Neural cell (in vitro differentiated cells): ENCODE measurements around the gene PTPRN2. TPM values are rescaled to one million over a fixed set of nuclear protein-coding genes. Genes with fewer than 3 reads are reported as not detected.

Experiments used
- H2AFZ ChIP-seq: fragments of 200-600, 300-800 bp; sonication (generic), shearing (Covaris generic); 2 replicates; pipeline ENCODE4 v1.6.0; 2014; ENCODE audit warnings: low read depth, mild to moderate bottlenecking, antibody characterized with exemption, low read length, moderate library complexity
- H3F3A ChIP-seq: fragments of 200-600 bp; shearing (Covaris generic); 2 replicates; pipeline ENCODE4 v1.6.1; 2016; ENCODE audit warnings: mild to moderate bottlenecking, moderate library complexity, mixed read lengths, antibody characterized with exemption, low read length; ENCODE audit not compliant: insufficient read depth, poor library complexity, severe bottlenecking
- H3K27ac ChIP-seq: fragments of 200-600, 300-800 bp; sonication (generic), shearing (Covaris generic); 2 replicates; pipeline ENCODE4 v1.5.1; 2014; ENCODE audit warnings: mild to moderate bottlenecking, low read length, moderate library complexity
- H3K27me3 ChIP-seq: fragments of 300-800, 200-600 bp; sonication (generic), shearing (Covaris generic); 2 replicates; pipeline ENCODE4 v1.6.0; 2014; ENCODE audit warnings: mild to moderate bottlenecking, low read depth, low read length, moderate library complexity; ENCODE audit not compliant: insufficient read depth
- H3K36me3 ChIP-seq: fragments of 300-800, 200-600 bp; sonication (generic), shearing (Covaris generic); 2 replicates; pipeline ENCODE4 v1.5.1; 2014; ENCODE audit warnings: mild to moderate bottlenecking, antibody characterized with exemption, low read length, moderate library complexity; ENCODE audit not compliant: insufficient read depth
- H3K4me2 ChIP-seq: fragments of 300-800, 200-600 bp; sonication (generic), shearing (Covaris generic); 2 replicates; pipeline ENCODE4 v1.6.0; 2014; ENCODE audit warnings: mild to moderate bottlenecking, low read length
- H3K4me3 ChIP-seq: fragments of 300-800, 200-600 bp; sonication (generic), shearing (Covaris generic); 2 replicates; pipeline ENCODE4 v1.5.1; 2014; ENCODE audit warnings: mild to moderate bottlenecking, low read length, moderate library complexity
- H3K79me2 ChIP-seq: fragments of 200-600 bp; shearing (Covaris generic); replicated peaks from 2 replicates; pipeline ENCODE4 v1.6.0; 2014; ENCODE audit warnings: mild to moderate bottlenecking, low read length, moderate library complexity; ENCODE audit not compliant: insufficient read depth
- H3K9ac ChIP-seq: fragments of 300-800, 200-600 bp; sonication (generic), shearing (Covaris generic); 2 replicates; pipeline ENCODE4 v1.6.1; 2016; ENCODE audit warnings: mild to moderate bottlenecking, low read length, mixed read lengths
- H3K9me2 ChIP-seq: fragments of 200-600 bp; shearing (Covaris generic); 2 replicates; pipeline ENCODE4 v1.6.1; 2016; ENCODE audit warnings: mild to moderate bottlenecking, low read length, mixed read lengths; ENCODE audit not compliant: insufficient read depth
- H3K9me3 ChIP-seq: fragments of 200-600, 300-800 bp; sonication (generic), shearing (Covaris generic); 2 replicates; pipeline ENCODE4 v1.6.1; 2016; ENCODE audit warnings: mild to moderate bottlenecking, mixed run types, low read length, moderate library complexity, mixed read lengths
- H4K20me1 ChIP-seq: fragments of 200-600 bp; shearing (Covaris generic); 2 replicates; pipeline ENCODE4 v1.6.1; 2016; ENCODE audit warnings: mild to moderate bottlenecking, mixed run types; ENCODE audit not compliant: insufficient read depth
- CTCF ChIP-seq: fragments of 450-650 bp; IDR thresholded peaks from 2 replicates; pipeline ENCODE4 v1.5.1; 2014; ENCODE audit warnings: antibody characterized with exemption, mild to moderate bottlenecking, moderate library complexity; ENCODE audit not compliant: poor library complexity, severe bottlenecking
- EP300 ChIP-seq: fragments of 450-650 bp; conservative IDR thresholded peaks from 2 replicates; pipeline ENCODE4 v1.6.1; 2014; ENCODE audit warnings: antibody characterized with exemption, mild to moderate bottlenecking, moderate library complexity; ENCODE audit not compliant: poor library complexity, severe bottlenecking
- EZH2 ChIP-seq: fragments of 200-600, 300-800 bp; shearing (Covaris generic), sonication (generic); IDR thresholded peaks from 2 replicates; pipeline ENCODE4 v1.6.1; 2014; ENCODE audit warnings: antibody characterized with exemption, low read length, borderline replicate concordance, mild to moderate bottlenecking; ENCODE audit not compliant: insufficient read depth, poor library complexity, severe bottlenecking
- MXI1 ChIP-seq: fragments of 450-650 bp; conservative IDR thresholded peaks from 2 replicates; pipeline ENCODE4 v1.6.1; 2014; ENCODE audit warnings: antibody characterized with exemption, mild to moderate bottlenecking; ENCODE audit not compliant: poor library complexity, severe bottlenecking
- POLR2AphosphoS5 ChIP-seq: IDR thresholded peaks from 2 replicates; pipeline ENCODE4 v1.6.1; 2012
- RAD21 ChIP-seq: fragments of 450-650 bp; conservative IDR thresholded peaks from 2 replicates; pipeline ENCODE4 v1.6.1; 2014; ENCODE audit warnings: antibody characterized with exemption, mild to moderate bottlenecking, moderate library complexity
- REST ChIP-seq: IDR thresholded peaks from 2 replicates; pipeline ENCODE4 v1.6.1; 2012; ENCODE audit warnings: borderline replicate concordance
- SMC3 ChIP-seq: fragments of 450-650 bp; conservative IDR thresholded peaks from 2 replicates; pipeline ENCODE4 v1.6.1; 2014; ENCODE audit warnings: antibody characterized with exemption, mild to moderate bottlenecking, moderate library complexity; ENCODE audit not compliant: poor library complexity
- TAF1 ChIP-seq: IDR thresholded peaks from 2 replicates; pipeline ENCODE4 v1.6.1; 2012; ENCODE audit warnings: low read depth
- polyA plus RNA-seq: library from polyadenylated mRNA; depleted of rRNA; stranded (reverse); fragments of >200 nt; gene quantifications from 2 replicates; pipeline ENCODE4 v1.2.3, GENCODE V29; 2014

PTPRN2 gene
- polyA plus RNA-seq, 1 donor from 2014 or later: 31.0 TPM

GRCh38 chr7:157827045-157827862 lies 760.4 kb downstream of the PTPRN2 start:
- H3K9me2 ChIP-seq: no peaks in the 10 kb centered on the region
- H3K9ac ChIP-seq: no peak overlapping the region
- H3K27me3 ChIP-seq: no peaks in the 10 kb centered on the region
- no peaks in the 10 kb centered on the region for H3K79me2 ChIP-seq
- H3K4me3 ChIP-seq: no peak overlapping the region
- H4K20me1 ChIP-seq: no peaks in the 10 kb centered on the region
- H3K4me2 ChIP-seq: no peak overlapping the region
- no peak overlapping the region for H3K27ac ChIP-seq
- H3K9me3 ChIP-seq: no peaks in the 10 kb centered on the region
- H2AFZ ChIP-seq: no peak overlapping the region
- no peaks in the 10 kb centered on the region for H3K36me3 ChIP-seq
- TF ChIP-seq EP300: no peak
- no peak for TF ChIP-seq EZH2
- no peak for TF ChIP-seq MXI1
- TF ChIP-seq REST: no peak
- TF ChIP-seq CTCF: no peak
- no peak for TF ChIP-seq POLR2AphosphoS5
- no peak for TF ChIP-seq RAD21
- no peak for TF ChIP-seq SMC3
- TF ChIP-seq TAF1: no peak
- H3F3A ChIP-seq: no peaks in the 10 kb centered on the region

GRCh38 chr7:157826566-157826965 lies 761.1 kb downstream of the PTPRN2 start:
- Histone ChIP-seq H3K4me2 (no peak overlapping the region), H3K36me3 (no peaks in the 10 kb centered on the region), H3K4me3 (no peak overlapping the region), H3K9ac (no peak overlapping the region), H3K9me3 (no peaks in the 10 kb centered on the region), H3K9me2 (no peaks in the 10 kb centered on the region), H3K27ac (no peak overlapping the region), H3K27me3 (no peaks in the 10 kb centered on the region), H3K79me2 (no peaks in the 10 kb centered on the region), H3F3A (no peaks in the 10 kb centered on the region), H2AFZ (no peak overlapping the region), H4K20me1 (no peaks in the 10 kb centered on the region)
- TF ChIP-seq TAF1 (no peak), CTCF (no peak), MXI1 (no peak)
